ENCODE data around the gene ZNF318.
A peak's percentile ranks its signal among the peaks of the same experiment; 100 is the strongest.

Gene ZNF318

DNA sequence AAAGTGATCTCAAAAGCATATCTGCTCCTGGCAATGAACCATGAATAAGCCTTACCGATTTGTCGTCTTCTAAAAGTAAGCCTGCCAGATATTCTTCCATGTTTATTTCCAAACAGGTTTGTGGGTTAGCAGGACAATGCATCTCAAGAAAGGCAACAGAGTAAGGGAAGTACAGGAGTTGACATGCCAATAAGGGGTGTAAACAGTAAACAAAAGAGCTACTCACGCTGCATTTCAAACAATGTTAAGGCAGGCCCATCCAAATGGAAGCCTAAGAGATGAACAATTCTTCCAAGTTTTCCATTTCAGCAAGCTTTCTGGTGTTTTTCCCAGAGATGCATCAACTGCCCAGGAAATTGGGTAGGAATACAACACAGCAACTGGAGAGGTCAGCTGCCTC is 33.1 kb downstream of the ZNF318 start:
- H3K9me3 Mint-ChIP-seq = no peaks in the 10 kb centered on the region
- H3K36me3 Mint-ChIP-seq (ENCODE audit: low read depth) = peaks cover 48% of the 10 kb centered on the region
- H3K4me1 Mint-ChIP-seq (ENCODE audit: low read depth) = peaks cover 16% of the 10 kb centered on the region
- DNase-seq = no peak
- H3K27me3 Mint-ChIP-seq = no peaks in the 10 kb centered on the region
- no peak overlapping the region for H3K27ac Mint-ChIP-seq
- H3K4me3 Mint-ChIP-seq = no peak overlapping the region

- Mint-ChIP-seq H3K9me3 (no peaks in the 10 kb centered on the region), H3K4me1 (ENCODE audit: low read depth) (peaks cover 21% of the 10 kb centered on the region), H3K27ac (no peak overlapping the region), H3K27me3 (no peaks in the 10 kb centered on the region), H3K4me3 (no peak overlapping the region), H3K36me3 (ENCODE audit: low read depth) (peaks cover 39% of the 10 kb centered on the region)
- no peak for DNase-seq
Measured at GRCh38 chr6:43335469-43335868, 34.0 kb downstream of the ZNF318 start.

- Mint-ChIP-seq H3K36me3 (ENCODE audit: low read depth) (peaks cover 30% of the 10 kb centered on the region), H3K4me1 (ENCODE audit: low read depth) (peaks cover 21% of the 10 kb centered on the region), H3K27ac (no peak overlapping the region), H3K4me3 (no peak overlapping the region), H3K9me3 (no peaks in the 10 kb centered on the region), H3K27me3 (no peaks in the 10 kb centered on the region)
- no peak for DNase-seq
Measured at GRCh38 chr6:43334466-43335095, 34.9 kb downstream of the ZNF318 start.

DNA sequence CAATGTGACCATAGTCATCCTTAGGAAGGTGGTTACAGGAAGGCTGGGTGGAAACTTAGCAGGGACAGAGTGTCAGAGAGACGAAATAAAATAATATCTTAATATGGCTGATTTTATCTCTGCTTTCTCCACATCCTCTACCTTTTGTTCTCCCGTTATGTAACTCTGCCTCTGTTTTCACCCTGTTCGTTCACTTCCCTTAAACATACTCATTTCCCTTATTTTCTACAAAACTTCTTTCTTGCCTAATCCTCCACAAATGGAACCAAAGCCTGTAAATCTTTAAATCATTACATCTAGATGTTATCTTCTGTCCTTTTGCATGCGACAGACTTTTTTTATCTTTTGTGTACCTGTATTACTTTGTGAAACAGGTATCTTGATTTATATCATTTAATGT is 37.6 kb downstream of the ZNF318 start:
- no peak for DNase-seq
- Mint-ChIP-seq H3K9me3 (no peaks in the 10 kb centered on the region), H3K4me1 (ENCODE audit: low read depth) (peaks cover 14% of the 10 kb centered on the region), H3K27me3 (no peaks in the 10 kb centered on the region), H3K36me3 (ENCODE audit: low read depth) (peaks cover 5% of the 10 kb centered on the region), H3K4me3 (no peak overlapping the region), H3K27ac (no peak overlapping the region)

DNA sequence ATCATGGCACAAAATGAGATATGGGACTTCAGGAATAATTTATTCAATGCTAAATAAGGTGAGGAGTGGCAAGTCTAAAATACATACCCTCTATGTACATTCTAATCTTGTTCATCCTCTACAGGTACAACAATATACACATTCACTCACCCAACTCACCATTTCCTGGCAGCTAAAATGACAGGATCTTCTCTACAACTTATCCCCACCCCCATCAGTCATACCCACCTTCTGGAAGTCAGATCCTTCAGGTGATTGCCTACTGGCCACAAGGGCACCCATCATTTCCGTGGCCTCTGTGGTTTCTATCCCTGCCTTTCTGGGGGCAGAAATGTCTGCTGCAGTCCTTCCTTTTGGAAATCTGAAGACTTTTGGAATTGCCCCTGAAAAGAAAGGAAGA is 38.0 kb downstream of the ZNF318 start:
- H3K27ac Mint-ChIP-seq = no peak overlapping the region
- no peak overlapping the region for H3K4me3 Mint-ChIP-seq
- H3K36me3 Mint-ChIP-seq (ENCODE audit: low read depth) = peaks cover 2% of the 10 kb centered on the region
- peaks cover 14% of the 10 kb centered on the region for H3K4me1 Mint-ChIP-seq (ENCODE audit: low read depth)
- H3K27me3 Mint-ChIP-seq = no peaks in the 10 kb centered on the region
- DNase-seq = no peak
- H3K9me3 Mint-ChIP-seq = no peaks in the 10 kb centered on the region

GRCh38 chr6:43328528-43328927 is 40.9 kb downstream of the ZNF318 start:
- Mint-ChIP-seq H3K9me3 (no peaks in the 10 kb centered on the region), H3K4me3 (no peak overlapping the region), H3K27me3 (no peaks in the 10 kb centered on the region), H3K4me1 (ENCODE audit: low read depth) (peaks cover 14% of the 10 kb centered on the region), H3K36me3 (ENCODE audit: low read depth) (peaks cover 2% of the 10 kb centered on the region), H3K27ac (no peak overlapping the region)
- DNase-seq = no peak

DNA sequence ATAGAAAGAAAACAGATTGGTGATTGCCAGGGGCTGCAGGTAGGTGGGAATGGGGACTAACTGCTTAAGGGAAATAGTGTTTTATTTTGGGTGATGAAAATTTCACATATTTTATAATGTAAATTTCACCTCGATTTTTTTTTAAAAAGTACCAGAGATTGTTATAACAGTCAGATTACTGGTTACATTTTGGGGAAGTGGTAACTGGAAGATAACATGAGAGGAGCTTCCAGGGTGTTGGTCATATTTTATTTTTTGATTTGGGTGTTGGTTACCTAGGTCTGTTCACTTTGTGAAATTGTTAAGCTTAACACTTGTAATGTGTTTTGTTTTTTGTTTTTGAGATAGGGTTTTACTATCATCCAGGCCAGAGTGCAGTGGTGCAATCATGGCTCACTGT is 43.6 kb downstream of the ZNF318 start:
- Mint-ChIP-seq H3K4me3 (no peak overlapping the region), H3K36me3 (ENCODE audit: low read depth) (peaks cover 2% of the 10 kb centered on the region)

DNA sequence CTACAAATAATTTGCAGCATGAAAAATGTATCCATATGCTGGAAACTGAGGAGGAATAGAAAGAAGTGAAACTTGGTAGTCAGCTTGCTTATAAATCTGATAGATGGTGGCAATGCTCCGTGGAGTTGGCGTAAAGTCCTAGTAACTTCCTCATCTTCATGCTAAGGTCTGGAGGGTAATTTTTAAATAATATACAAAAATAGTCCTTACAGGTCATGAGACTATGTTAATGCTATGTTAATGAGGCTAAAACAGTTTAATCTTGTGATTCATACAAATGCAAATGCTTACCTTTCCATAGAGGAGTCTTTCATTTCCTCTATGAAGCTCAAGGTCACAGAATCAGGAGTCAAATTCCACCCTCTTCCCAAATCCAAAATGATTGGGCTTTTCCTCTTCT is 51.4 kb downstream of the ZNF318 start:
- Mint-ChIP-seq H3K36me3 (ENCODE audit: low read depth) (no peaks in the 10 kb centered on the region), H3K4me3 (no peak overlapping the region), H3K4me1 (ENCODE audit: low read depth) (no peaks in the 10 kb centered on the region), H3K27ac (no peak overlapping the region), H3K27me3 (no peaks in the 10 kb centered on the region), H3K9me3 (no peaks in the 10 kb centered on the region)
- no peak for DNase-seq

More for the DNA sequence above, 43.6 kb downstream of the ZNF318 start:
- Mint-ChIP-seq H3K4me1 (ENCODE audit: low read depth) (no peaks in the 10 kb centered on the region), H3K27ac (no peak overlapping the region), H3K27me3 (no peaks in the 10 kb centered on the region), H3K9me3 (no peaks in the 10 kb centered on the region)
- no peak for DNase-seq

GRCh38 chr6:43313813-43314212 is 55.6 kb downstream of the ZNF318 start:
- Mint-ChIP-seq H3K4me1 (ENCODE audit: low read depth) (peaks cover 11% of the 10 kb centered on the region), H3K27ac (no peak overlapping the region)

DNA sequence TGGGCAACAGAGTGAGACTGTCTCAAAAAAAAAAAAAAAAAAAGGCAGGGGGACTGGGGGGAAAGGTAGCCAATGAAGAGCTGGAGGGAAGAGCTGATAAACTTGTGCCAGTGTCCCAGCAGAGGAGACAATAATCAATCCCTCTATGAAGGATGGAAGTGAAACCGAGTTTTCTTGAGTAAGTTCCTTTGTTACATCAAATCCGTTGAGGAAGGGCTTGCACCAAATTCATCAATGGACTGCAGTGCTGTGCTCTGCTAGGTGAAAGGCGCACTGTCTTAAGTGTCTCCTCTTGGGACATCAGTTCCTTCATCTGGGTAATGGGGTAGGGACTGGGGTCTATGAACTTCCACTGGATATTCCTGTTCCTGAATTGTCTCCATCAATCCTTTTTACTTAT is 57.8 kb downstream of the ZNF318 start:
- DNase-seq = no peak
- Mint-ChIP-seq H3K27me3 (no peaks in the 10 kb centered on the region), H3K4me3 (no peak overlapping the region), H3K27ac (no peak overlapping the region), H3K9me3 (no peaks in the 10 kb centered on the region), H3K4me1 (ENCODE audit: low read depth) (peaks cover 16% of the 10 kb centered on the region), H3K36me3 (ENCODE audit: low read depth) (no peaks in the 10 kb centered on the region)

More at GRCh38 chr6:43313813-43314212, 55.6 kb downstream of the ZNF318 start:
- no peak for DNase-seq
- H3K27me3 Mint-ChIP-seq = no peaks in the 10 kb centered on the region
- no peaks in the 10 kb centered on the region for H3K36me3 Mint-ChIP-seq (ENCODE audit: low read depth)
- no peaks in the 10 kb centered on the region for H3K9me3 Mint-ChIP-seq
- H3K4me3 Mint-ChIP-seq = no peak overlapping the region

- Mint-ChIP-seq H3K9me3 (no peaks in the 10 kb centered on the region), H3K36me3 (ENCODE audit: low read depth) (no peaks in the 10 kb centered on the region), H3K4me3 (no peak overlapping the region), H3K27me3 (no peaks in the 10 kb centered on the region), H3K4me1 (ENCODE audit: low read depth) (peaks cover 16% of the 10 kb centered on the region), H3K27ac (no peak overlapping the region)
- no peak for DNase-seq
Measured at GRCh38 chr6:43310624-43311023, 58.8 kb downstream of the ZNF318 start.

GRCh38 chr6:43310134-43310533 is 59.3 kb downstream of the ZNF318 start:
- Mint-ChIP-seq H3K36me3 (ENCODE audit: low read depth) (no peaks in the 10 kb centered on the region), H3K4me3 (no peak overlapping the region), H3K4me1 (ENCODE audit: low read depth) (peaks cover 16% of the 10 kb centered on the region), H3K9me3 (no peaks in the 10 kb centered on the region), H3K27ac (no peak overlapping the region), H3K27me3 (no peaks in the 10 kb centered on the region)
- no peak for DNase-seq

GRCh38 chr6:43308990-43309477 is 60.4 kb downstream of the ZNF318 start:
- H3K4me1 Mint-ChIP-seq (ENCODE audit: low read depth) = peaks cover 16% of the 10 kb centered on the region
- H3K36me3 Mint-ChIP-seq (ENCODE audit: low read depth) = no peaks in the 10 kb centered on the region
- no peaks in the 10 kb centered on the region for H3K9me3 Mint-ChIP-seq
- peak overlapping the region; percentile 76 for H3K4me3 Mint-ChIP-seq
- DNase-seq = no peak
- H3K27me3 Mint-ChIP-seq = no peaks in the 10 kb centered on the region
- no peak overlapping the region for H3K27ac Mint-ChIP-seq

GRCh38 chr6:43308101-43308989 is 61.1 kb downstream of the ZNF318 start, which contains the start of gene CRIP3:
TSS of gene CRIP3 (minus strand) at chr6:43308826. CDS start at chr6:43308792, 34 bp downstream.
- no peaks in the 10 kb centered on the region for H3K9me3 Mint-ChIP-seq
- H3K4me1 Mint-ChIP-seq (ENCODE audit: low read depth) = peaks cover 16% of the 10 kb centered on the region
- no peak within 1 kb of the TSS for H3K27ac Mint-ChIP-seq
- peak within 1 kb of the TSS; percentile 76 for H3K4me3 Mint-ChIP-seq
- peak; percentile 66 for DNase-seq
- no peaks in the 10 kb centered on the region for H3K27me3 Mint-ChIP-seq
- H3K36me3 Mint-ChIP-seq (ENCODE audit: low read depth) = no peaks in the 10 kb centered on the region
